ENCODE data around the gene NCOA3. TPM values are rescaled to one million over a fixed set of nuclear protein-coding genes. Genes with fewer than 3 reads are reported as not detected.

The NCOA3 gene
- total and polyA plus RNA-seq, 2 experiments from 2014 or later = 6.7 to 25.8 TPM

DNA sequence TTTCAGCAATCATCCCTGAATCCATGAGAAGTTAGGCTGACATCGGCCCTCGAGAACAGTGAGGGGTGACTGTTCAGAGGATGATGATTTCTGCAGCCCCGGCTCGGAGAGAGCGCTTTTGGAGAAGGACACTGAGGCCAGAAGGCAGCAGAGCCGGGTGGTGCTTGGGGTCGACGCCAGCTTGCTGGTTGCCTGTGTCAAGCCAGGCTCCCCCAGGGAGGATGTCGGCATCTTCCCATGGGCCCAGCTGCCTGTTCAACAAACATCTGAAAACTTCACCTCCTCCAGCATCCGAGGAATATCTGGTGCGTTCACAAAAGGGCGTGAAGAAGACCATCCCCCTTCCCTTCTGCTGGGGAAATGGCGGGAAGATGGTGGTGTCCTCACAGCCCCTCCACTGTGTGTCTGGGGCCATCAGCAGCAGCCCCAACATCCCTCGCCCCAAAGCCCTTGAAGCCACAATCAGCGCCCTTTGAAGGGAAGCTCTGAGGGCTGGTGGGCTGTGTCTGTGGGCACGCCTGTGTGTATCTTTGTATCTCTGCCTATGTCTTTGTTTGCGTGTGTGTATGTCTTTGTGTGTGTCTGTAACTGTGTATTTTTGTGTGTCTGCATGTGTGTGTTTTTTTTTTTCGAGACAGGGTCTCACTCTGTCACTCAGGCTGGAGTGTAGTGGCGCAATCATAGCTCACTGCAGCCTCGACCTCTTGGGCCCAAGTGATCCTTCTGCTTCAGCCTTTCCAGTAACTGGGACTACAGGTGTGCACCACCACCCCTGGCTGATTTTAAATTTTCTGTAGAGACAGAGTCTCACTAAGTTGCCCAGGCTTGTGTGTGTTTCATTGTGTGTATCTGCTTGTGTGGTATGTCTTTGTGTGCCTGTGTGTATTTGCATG is 185.7 kb downstream of the NCOA3 start:
- Mint-ChIP-seq H3K36me3 (ENCODE audit: low read depth) (peaks cover 23% of the 10 kb centered on the region; the same call in 2 of the 3 replicates), H3K4me1 (peaks cover 39% of the 10 kb centered on the region), H3K9me3 (peaks cover 30% of the 10 kb centered on the region), H3K27ac (peak overlapping the region; percentile 47), H3K27me3 (ENCODE audit: insufficient read depth, low read depth, poor library complexity) (peaks cover 11% of the 10 kb centered on the region), H3K4me3 (no peak overlapping the region; the same call in 2 of the 3 replicates)
- ATAC-seq = no peak
- Histone ChIP-seq H2AFZ (no peak overlapping the region), H3K36me3 (ENCODE audit: insufficient read depth) (peaks cover 14% of the 10 kb centered on the region), H3K79me2 (replicated peaks; ENCODE audit: insufficient read depth) (no peaks in the 10 kb centered on the region), H3K4me3 (no peak overlapping the region), H3K9me2 (ENCODE audit: insufficient read depth) (0 out of 2 replicates have a peak, but pooled peaks cover 5% of the 10 kb centered on the region), H3K4me1 (ENCODE audit: insufficient read depth) (peaks cover 7% of the 10 kb centered on the region), H3K4me2 (no peak overlapping the region), H3K27ac (ENCODE audit: low read depth) (no peak overlapping the region), H4K20me1 (replicated peaks; ENCODE audit: insufficient read depth) (no peaks in the 10 kb centered on the region), H3F3A (replicated peaks; ENCODE audit: low read depth) (no peaks in the 10 kb centered on the region), H3K27me3 (ENCODE audit: insufficient read depth) (no peaks in the 10 kb centered on the region)
- TF ChIP-seq, protein P1, sequence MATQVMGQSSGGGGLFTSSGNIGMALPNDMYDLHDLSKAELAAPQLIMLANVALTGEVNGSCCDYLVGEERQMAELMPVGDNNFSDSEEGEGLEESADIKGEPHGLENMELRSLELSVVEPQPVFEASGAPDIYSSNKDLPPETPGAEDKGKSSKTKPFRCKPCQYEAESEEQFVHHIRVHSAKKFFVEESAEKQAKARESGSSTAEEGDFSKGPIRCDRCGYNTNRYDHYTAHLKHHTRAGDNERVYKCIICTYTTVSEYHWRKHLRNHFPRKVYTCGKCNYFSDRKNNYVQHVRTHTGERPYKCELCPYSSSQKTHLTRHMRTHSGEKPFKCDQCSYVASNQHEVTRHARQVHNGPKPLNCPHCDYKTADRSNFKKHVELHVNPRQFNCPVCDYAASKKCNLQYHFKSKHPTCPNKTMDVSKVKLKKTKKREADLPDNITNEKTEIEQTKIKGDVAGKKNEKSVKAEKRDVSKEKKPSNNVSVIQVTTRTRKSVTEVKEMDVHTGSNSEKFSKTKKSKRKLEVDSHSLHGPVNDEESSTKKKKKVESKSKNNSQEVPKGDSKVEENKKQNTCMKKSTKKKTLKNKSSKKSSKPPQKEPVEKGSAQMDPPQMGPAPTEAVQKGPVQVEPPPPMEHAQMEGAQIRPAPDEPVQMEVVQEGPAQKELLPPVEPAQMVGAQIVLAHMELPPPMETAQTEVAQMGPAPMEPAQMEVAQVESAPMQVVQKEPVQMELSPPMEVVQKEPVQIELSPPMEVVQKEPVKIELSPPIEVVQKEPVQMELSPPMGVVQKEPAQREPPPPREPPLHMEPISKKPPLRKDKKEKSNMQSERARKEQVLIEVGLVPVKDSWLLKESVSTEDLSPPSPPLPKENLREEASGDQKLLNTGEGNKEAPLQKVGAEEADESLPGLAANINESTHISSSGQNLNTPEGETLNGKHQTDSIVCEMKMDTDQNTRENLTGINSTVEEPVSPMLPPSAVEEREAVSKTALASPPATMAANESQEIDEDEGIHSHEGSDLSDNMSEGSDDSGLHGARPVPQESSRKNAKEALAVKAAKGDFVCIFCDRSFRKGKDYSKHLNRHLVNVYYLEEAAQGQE (IDR thresholded peaks at IDR 0.05; ENCODE audit: unreplicated experiment) = no peak
- TF ChIP-seq, protein P2, sequence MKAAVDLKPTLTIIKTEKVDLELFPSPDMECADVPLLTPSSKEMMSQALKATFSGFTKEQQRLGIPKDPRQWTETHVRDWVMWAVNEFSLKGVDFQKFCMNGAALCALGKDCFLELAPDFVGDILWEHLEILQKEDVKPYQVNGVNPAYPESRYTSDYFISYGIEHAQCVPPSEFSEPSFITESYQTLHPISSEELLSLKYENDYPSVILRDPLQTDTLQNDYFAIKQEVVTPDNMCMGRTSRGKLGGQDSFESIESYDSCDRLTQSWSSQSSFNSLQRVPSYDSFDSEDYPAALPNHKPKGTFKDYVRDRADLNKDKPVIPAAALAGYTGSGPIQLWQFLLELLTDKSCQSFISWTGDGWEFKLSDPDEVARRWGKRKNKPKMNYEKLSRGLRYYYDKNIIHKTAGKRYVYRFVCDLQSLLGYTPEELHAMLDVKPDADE (IDR thresholded peaks at IDR 0.05) = no peak
- no peak for TF ChIP-seq JUNB (IDR thresholded peaks at IDR 0.05; ENCODE audit: unreplicated experiment)
- TF ChIP-seq EZH2 (IDR thresholded peaks at IDR 0.05; ENCODE audit: low read depth, unreplicated experiment) = no peak
- TF ChIP-seq ZNF114 (CRISPR knock-in tag; IDR thresholded peaks at IDR 0.05) = no peak
- TF ChIP-seq POLR2AphosphoS5 (IDR thresholded peaks at IDR 0.05; ENCODE audit: low read depth) = no peak
- TF ChIP-seq NANOG (IDR thresholded peaks at IDR 0.05; ENCODE audit: borderline replicate concordance) = no peak
- TF ChIP-seq, protein P3, sequence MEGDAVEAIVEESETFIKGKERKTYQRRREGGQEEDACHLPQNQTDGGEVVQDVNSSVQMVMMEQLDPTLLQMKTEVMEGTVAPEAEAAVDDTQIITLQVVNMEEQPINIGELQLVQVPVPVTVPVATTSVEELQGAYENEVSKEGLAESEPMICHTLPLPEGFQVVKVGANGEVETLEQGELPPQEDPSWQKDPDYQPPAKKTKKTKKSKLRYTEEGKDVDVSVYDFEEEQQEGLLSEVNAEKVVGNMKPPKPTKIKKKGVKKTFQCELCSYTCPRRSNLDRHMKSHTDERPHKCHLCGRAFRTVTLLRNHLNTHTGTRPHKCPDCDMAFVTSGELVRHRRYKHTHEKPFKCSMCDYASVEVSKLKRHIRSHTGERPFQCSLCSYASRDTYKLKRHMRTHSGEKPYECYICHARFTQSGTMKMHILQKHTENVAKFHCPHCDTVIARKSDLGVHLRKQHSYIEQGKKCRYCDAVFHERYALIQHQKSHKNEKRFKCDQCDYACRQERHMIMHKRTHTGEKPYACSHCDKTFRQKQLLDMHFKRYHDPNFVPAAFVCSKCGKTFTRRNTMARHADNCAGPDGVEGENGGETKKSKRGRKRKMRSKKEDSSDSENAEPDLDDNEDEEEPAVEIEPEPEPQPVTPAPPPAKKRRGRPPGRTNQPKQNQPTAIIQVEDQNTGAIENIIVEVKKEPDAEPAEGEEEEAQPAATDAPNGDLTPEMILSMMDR (conservative IDR thresholded peaks at IDR 0.05; ENCODE audit: low read depth in 2 of 2) = no peak
- no peak for TF ChIP-seq ZNF331 (CRISPR knock-in tag; IDR thresholded peaks at IDR 0.05; ENCODE audit: low read depth)
- TF ChIP-seq, protein P4, sequence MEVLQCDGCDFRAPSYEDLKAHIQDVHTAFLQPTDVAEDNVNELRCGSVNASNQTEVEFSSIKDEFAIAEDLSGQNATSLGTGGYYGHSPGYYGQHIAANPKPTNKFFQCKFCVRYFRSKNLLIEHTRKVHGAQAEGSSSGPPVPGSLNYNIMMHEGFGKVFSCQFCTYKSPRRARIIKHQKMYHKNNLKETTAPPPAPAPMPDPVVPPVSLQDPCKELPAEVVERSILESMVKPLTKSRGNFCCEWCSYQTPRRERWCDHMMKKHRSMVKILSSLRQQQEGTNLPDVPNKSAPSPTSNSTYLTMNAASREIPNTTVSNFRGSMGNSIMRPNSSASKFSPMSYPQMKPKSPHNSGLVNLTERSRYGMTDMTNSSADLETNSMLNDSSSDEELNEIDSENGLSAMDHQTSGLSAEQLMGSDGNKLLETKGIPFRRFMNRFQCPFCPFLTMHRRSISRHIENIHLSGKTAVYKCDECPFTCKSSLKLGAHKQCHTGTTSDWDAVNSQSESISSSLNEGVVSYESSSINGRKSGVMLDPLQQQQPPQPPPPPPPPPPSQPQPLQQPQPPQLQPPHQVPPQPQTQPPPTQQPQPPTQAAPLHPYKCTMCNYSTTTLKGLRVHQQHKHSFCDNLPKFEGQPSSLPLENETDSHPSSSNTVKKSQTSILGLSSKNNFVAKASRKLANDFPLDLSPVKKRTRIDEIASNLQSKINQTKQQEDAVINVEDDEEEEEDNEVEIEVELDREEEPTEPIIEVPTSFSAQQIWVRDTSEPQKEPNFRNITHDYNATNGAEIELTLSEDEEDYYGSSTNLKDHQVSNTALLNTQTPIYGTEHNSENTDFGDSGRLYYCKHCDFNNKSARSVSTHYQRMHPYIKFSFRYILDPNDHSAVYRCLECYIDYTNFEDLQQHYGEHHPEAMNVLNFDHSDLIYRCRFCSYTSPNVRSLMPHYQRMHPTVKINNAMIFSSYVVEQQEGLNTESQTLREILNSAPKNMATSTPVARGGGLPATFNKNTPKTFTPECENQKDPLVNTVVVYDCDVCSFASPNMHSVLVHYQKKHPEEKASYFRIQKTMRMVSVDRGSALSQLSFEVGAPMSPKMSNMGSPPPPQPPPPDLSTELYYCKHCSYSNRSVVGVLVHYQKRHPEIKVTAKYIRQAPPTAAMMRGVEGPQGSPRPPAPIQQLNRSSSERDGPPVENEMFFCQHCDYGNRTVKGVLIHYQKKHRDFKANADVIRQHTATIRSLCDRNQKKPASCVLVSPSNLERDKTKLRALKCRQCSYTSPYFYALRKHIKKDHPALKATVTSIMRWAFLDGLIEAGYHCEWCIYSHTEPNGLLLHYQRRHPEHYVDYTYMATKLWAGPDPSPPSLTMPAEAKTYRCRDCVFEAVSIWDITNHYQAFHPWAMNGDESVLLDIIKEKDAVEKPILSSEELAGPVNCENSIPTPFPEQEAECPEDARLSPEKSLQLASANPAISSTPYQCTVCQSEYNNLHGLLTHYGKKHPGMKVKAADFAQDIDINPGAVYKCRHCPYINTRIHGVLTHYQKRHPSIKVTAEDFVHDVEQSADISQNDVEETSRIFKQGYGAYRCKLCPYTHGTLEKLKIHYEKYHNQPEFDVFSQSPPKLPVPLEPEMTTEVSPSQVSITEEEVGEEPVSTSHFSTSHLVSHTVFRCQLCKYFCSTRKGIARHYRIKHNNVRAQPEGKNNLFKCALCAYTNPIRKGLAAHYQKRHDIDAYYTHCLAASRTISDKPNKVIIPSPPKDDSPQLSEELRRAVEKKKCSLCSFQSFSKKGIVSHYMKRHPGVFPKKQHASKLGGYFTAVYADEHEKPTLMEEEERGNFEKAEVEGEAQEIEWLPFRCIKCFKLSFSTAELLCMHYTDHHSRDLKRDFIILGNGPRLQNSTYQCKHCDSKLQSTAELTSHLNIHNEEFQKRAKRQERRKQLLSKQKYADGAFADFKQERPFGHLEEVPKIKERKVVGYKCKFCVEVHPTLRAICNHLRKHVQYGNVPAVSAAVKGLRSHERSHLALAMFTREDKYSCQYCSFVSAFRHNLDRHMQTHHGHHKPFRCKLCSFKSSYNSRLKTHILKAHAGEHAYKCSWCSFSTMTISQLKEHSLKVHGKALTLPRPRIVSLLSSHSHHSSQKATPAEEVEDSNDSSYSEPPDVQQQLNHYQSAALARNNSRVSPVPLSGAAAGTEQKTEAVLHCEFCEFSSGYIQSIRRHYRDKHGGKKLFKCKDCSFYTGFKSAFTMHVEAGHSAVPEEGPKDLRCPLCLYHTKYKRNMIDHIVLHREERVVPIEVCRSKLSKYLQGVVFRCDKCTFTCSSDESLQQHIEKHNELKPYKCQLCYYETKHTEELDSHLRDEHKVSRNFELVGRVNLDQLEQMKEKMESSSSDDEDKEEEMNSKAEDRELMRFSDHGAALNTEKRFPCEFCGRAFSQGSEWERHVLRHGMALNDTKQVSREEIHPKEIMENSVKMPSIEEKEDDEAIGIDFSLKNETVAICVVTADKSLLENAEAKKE (CRISPR knock-in tag; IDR thresholded peaks at IDR 0.05) = no peak
- no peak for TF ChIP-seq STAT1 (IDR thresholded peaks at IDR 0.05; ENCODE audit: unreplicated experiment)
- TF ChIP-seq CREB1 (CRISPR knock-in tag; IDR thresholded peaks at IDR 0.05; ENCODE audit: low read depth) = no peak
- TF ChIP-seq EZH2phosphoT487 (IDR thresholded peaks at IDR 0.05; ENCODE audit: unreplicated experiment) = no peak
- DNase-seq (ENCODE audit: low spot score) = no peak

Data from GM23338 (cell line).